ENCODE data around the gene KIF22. TPM values are rescaled to one million over a fixed set of nuclear protein-coding genes. Genes with fewer than 3 reads are reported as not detected.
A peak's percentile ranks its signal among the peaks of the same experiment; 100 is the strongest.
"Not testable (repeated sequence)": the region's sequence is repeated elsewhere in the genome, so short reads cannot be mapped to it uniquely, and the experiment has no call there.

KIF22 gene
- total RNA-seq, 1 donor from 2014 or later, result 14.3 TPM

- no peak overlapping the region for H3K4me2 ChIP-seq (ENCODE audit: low read length)
- no peak for FAIRE-seq
- TF ChIP-seq EZH2 (IDR thresholded peaks at IDR 0.05; ENCODE audit: insufficient read depth, low read length) (no peak), CTCF (IDR thresholded peaks at IDR 0.05; ENCODE audit: insufficient read depth, low read depth, low read length) (no peak)
- Mint-ChIP-seq H3K9me3 (ENCODE audit: unreplicated experiment) (no peaks in the 10 kb centered on the region), H3K4me3 (ENCODE audit: unreplicated experiment) (no peak overlapping the region), H3K4me1 (ENCODE audit: low read depth, unreplicated experiment) (peaks cover 4% of the 10 kb centered on the region), H3K27ac (ENCODE audit: unreplicated experiment) (no peak overlapping the region), H3K27me3 (ENCODE audit: low read depth, unreplicated experiment) (peaks cover 3% of the 10 kb centered on the region), H3K36me3 (ENCODE audit: low read depth, unreplicated experiment) (no peaks in the 10 kb centered on the region)
- peak; percentile 13 for DNase-seq (ENCODE audit: low read depth)
- no peaks in the 10 kb centered on the region for H3K27me3 ChIP-seq (ENCODE audit: insufficient read depth, low read length)
- no peak overlapping the region for H3K9ac ChIP-seq (ENCODE audit: low read length)
- H3K36me3 ChIP-seq (ENCODE audit: insufficient read depth, low read length), result no peaks in the 10 kb centered on the region
- no peak overlapping the region for H3K4me3 ChIP-seq (ENCODE audit: insufficient read depth, low read depth, low read length)
- no peaks in the 10 kb centered on the region for H3K4me1 ChIP-seq (ENCODE audit: insufficient read depth, low read length)
- no peak overlapping the region for H2AFZ ChIP-seq (ENCODE audit: low read depth, low read length)
- H3K9me3 ChIP-seq (ENCODE audit: insufficient read depth, low read depth, low read length), result no peaks in the 10 kb centered on the region
- no peaks in the 10 kb centered on the region for H3K79me2 ChIP-seq (ENCODE audit: insufficient read depth, low read length)
- H4K20me1 ChIP-seq (ENCODE audit: insufficient read depth, low read length), result no peaks in the 10 kb centered on the region
- no peak overlapping the region for H3K27ac ChIP-seq (ENCODE audit: low read depth, low read length)
Observed at GRCh38 chr16:29756654-29757053, 33.9 kb upstream of the KIF22 start.

- not testable (repeated sequence) for H4K20me1 ChIP-seq (ENCODE audit: insufficient read depth, low read length); H3K9ac ChIP-seq (ENCODE audit: low read length); H3K4me2 ChIP-seq (ENCODE audit: low read length); H3K27ac Mint-ChIP-seq (ENCODE audit: unreplicated experiment); H3K4me1 Mint-ChIP-seq (ENCODE audit: low read depth, unreplicated experiment); H3K27me3 Mint-ChIP-seq (ENCODE audit: low read depth, unreplicated experiment); H3K79me2 ChIP-seq (ENCODE audit: insufficient read depth, low read length); H3K27me3 ChIP-seq (ENCODE audit: insufficient read depth, low read length); DNase-seq (ENCODE audit: low read depth); H3K4me3 Mint-ChIP-seq (ENCODE audit: unreplicated experiment); FAIRE-seq; H3K4me1 ChIP-seq (ENCODE audit: insufficient read depth, low read length); H3K9me3 Mint-ChIP-seq (ENCODE audit: unreplicated experiment); H3K9me3 ChIP-seq (ENCODE audit: insufficient read depth, low read depth, low read length); H3K36me3 Mint-ChIP-seq (ENCODE audit: low read depth, unreplicated experiment); H3K27ac ChIP-seq (ENCODE audit: low read depth, low read length); H3K4me3 ChIP-seq (ENCODE audit: insufficient read depth, low read depth, low read length); H3K36me3 ChIP-seq (ENCODE audit: insufficient read depth, low read length); H2AFZ ChIP-seq (ENCODE audit: low read depth, low read length)
Observed at GRCh38 chr16:29757086-29757485, 33.5 kb upstream of the KIF22 start.

- no peaks in the 10 kb centered on the region for H3K4me1 ChIP-seq (ENCODE audit: insufficient read depth, low read length)
- H2AFZ ChIP-seq (ENCODE audit: low read depth, low read length), result no peak overlapping the region
- H3K27me3 ChIP-seq (ENCODE audit: insufficient read depth, low read length), result peaks cover 2% of the 10 kb centered on the region
- peaks cover 4% of the 10 kb centered on the region for H3K27me3 Mint-ChIP-seq (ENCODE audit: low read depth, unreplicated experiment)
- no peaks in the 10 kb centered on the region for H3K79me2 ChIP-seq (ENCODE audit: insufficient read depth, low read length)
- peak overlapping the region; percentile 53 for H3K27ac Mint-ChIP-seq (ENCODE audit: unreplicated experiment)
- H3K9me3 ChIP-seq (ENCODE audit: insufficient read depth, low read depth, low read length), result no peaks in the 10 kb centered on the region
- no peaks in the 10 kb centered on the region for H3K36me3 ChIP-seq (ENCODE audit: insufficient read depth, low read length)
- FAIRE-seq, result no peak
- H3K36me3 Mint-ChIP-seq (ENCODE audit: low read depth, unreplicated experiment), result no peaks in the 10 kb centered on the region
- no peak overlapping the region for H3K4me3 Mint-ChIP-seq (ENCODE audit: unreplicated experiment)
- H3K4me2 ChIP-seq (ENCODE audit: low read length), result no peak overlapping the region
- no peak overlapping the region for H3K4me3 ChIP-seq (ENCODE audit: insufficient read depth, low read depth, low read length)
- H3K9me3 Mint-ChIP-seq (ENCODE audit: unreplicated experiment), result no peaks in the 10 kb centered on the region
- DNase-seq (ENCODE audit: low read depth), result peak; percentile 51
- H3K4me1 Mint-ChIP-seq (ENCODE audit: low read depth, unreplicated experiment), result peaks cover 4% of the 10 kb centered on the region
- no peak overlapping the region for H3K27ac ChIP-seq (ENCODE audit: low read depth, low read length)
- TF ChIP-seq CTCF (IDR thresholded peaks at IDR 0.05; ENCODE audit: insufficient read depth, low read depth, low read length) (peak; percentile 8), EZH2 (IDR thresholded peaks at IDR 0.05; ENCODE audit: insufficient read depth, low read length) (no peak)
- H3K9ac ChIP-seq (ENCODE audit: low read length), result no peak overlapping the region
- no peaks in the 10 kb centered on the region for H4K20me1 ChIP-seq (ENCODE audit: insufficient read depth, low read length)
Observed at GRCh38 chr16:29757950-29758466, 32.5 kb upstream of the KIF22 start.

All from astrocyte (in vitro differentiated cells and primary cell).